ENCODE results near the gene TULP4. TPM values are rescaled to one million over a fixed set of nuclear protein-coding genes. Genes with fewer than 3 reads are reported as not detected.
"Not testable (repeated sequence)": the region's sequence is repeated elsewhere in the genome, so short reads cannot be mapped to it uniquely, and the experiment has no call there.

Gene TULP4
- total RNA-seq, 1 donor from 2014 or later: 36.3 TPM

GRCh38 chr6:158292016-158292415 lies 20.2 kb upstream of the TULP4 start:
- intact Hi-C loops (cut with micrococcal nuclease): no loop called here

GRCh38 chr6:158293122-158293521 lies 19.1 kb upstream of the TULP4 start:
- intact Hi-C loops (cut with micrococcal nuclease): no loop called here

GRCh38 chr6:158295976-158296853 lies 16.1 kb upstream of the TULP4 start:
- intact Hi-C loops (cut with micrococcal nuclease): not testable (repeated sequence)

- intact Hi-C loops (cut with micrococcal nuclease): not testable (repeated sequence)
Observed at GRCh38 chr6:158296854-158297324, 15.4 kb upstream of the TULP4 start.

GRCh38 chr6:158297657-158298056 lies 14.6 kb upstream of the TULP4 start:
- intact Hi-C loops (cut with micrococcal nuclease): not testable (repeated sequence)

GRCh38 chr6:158300306-158301143 lies 11.7 kb upstream of the TULP4 start:
- intact Hi-C loops (cut with micrococcal nuclease): not testable (repeated sequence)

GRCh38 chr6:158301561-158301960 lies 10.7 kb upstream of the TULP4 start:
- intact Hi-C loops (cut with micrococcal nuclease): not testable (repeated sequence)

GRCh38 chr6:158302195-158302796 lies 10.0 kb upstream of the TULP4 start:
- intact Hi-C loops (cut with micrococcal nuclease): not testable (repeated sequence)

- intact Hi-C loops (cut with micrococcal nuclease): no loop called here
Observed at GRCh38 chr6:158303210-158303731, 9.0 kb upstream of the TULP4 start.

GRCh38 chr6:158304254-158304653 lies 8.0 kb upstream of the TULP4 start:
- intact Hi-C loops (cut with micrococcal nuclease): no loop called here

GRCh38 chr6:158309814-158310213 lies 2.5 kb upstream of the TULP4 start:
- intact Hi-C loops (cut with micrococcal nuclease): no loop called here

GRCh38 chr6:158311193-158311592 lies 1.1 kb upstream of the TULP4 start:
- intact Hi-C loops (cut with micrococcal nuclease): no loop called here

GRCh38 chr6:158311626-158312025 lies 639 bp upstream of the TULP4 start:
- intact Hi-C loops (cut with micrococcal nuclease): no loop called here

- intact Hi-C loops (cut with micrococcal nuclease): no loop called here
Observed at GRCh38 chr6:158312672-158313397, 570 bp downstream of the TULP4 start.

- intact Hi-C loops (cut with micrococcal nuclease): no loop called here
Observed at GRCh38 chr6:158313989-158314388, 1.7 kb downstream of the TULP4 start.

- intact Hi-C loops (cut with micrococcal nuclease): no loop called here
Observed at GRCh38 chr6:158314737-158315136, 2.5 kb downstream of the TULP4 start.

GRCh38 chr6:158316022-158316421 lies 3.8 kb downstream of the TULP4 start:
- intact Hi-C loops (cut with micrococcal nuclease): no loop called here

- intact Hi-C loops (cut with micrococcal nuclease): loop anchor here (2.0 kb wide), 1 partner anchor 31 kb away; no protein-coding TSS in a partner anchor
Observed at GRCh38 chr6:158321960-158322359, 9.7 kb downstream of the TULP4 start.

- intact Hi-C loops (cut with micrococcal nuclease): loop anchor here (2.0 kb wide), 1 partner anchor 32 kb away; no protein-coding TSS in a partner anchor
Observed at GRCh38 chr6:158322400-158322723, 10.1 kb downstream of the TULP4 start.

- intact Hi-C loops (cut with micrococcal nuclease): loop anchor here (2.0 kb wide), 1 partner anchor 32 kb away; no protein-coding TSS in a partner anchor
Observed at GRCh38 chr6:158322724-158323560, 10.7 kb downstream of the TULP4 start.

Measured in T-helper 1 cell treated with Interleukin-12 subunit alpha and Interleukin-12 subunit beta and Interleukin-4 antibody, amounts not matched to agents 30 ng/mL and 1 ng/mL, for 36 hours (primary cell).